Measurements from ENCODE around the gene TERT.

- TF ChIP-seq CTCF (IDR thresholded peaks at IDR 0.05) (no peak), POLR2AphosphoS5 (IDR thresholded peaks at IDR 0.05) (no peak), POLR2A (IDR thresholded peaks at IDR 0.05) (no peak)
Observed at GRCh38 chr5:1334831-1335539, 40.1 kb upstream of the TERT start.

Data from gastroesophageal sphincter (tissue), 3 donors.